ENCODE measurements around the gene COTL1.

GRCh38 chr16:84589975-84590719 lies 27.7 kb downstream of the COTL1 start:
- TF ChIP-seq, protein P1, sequence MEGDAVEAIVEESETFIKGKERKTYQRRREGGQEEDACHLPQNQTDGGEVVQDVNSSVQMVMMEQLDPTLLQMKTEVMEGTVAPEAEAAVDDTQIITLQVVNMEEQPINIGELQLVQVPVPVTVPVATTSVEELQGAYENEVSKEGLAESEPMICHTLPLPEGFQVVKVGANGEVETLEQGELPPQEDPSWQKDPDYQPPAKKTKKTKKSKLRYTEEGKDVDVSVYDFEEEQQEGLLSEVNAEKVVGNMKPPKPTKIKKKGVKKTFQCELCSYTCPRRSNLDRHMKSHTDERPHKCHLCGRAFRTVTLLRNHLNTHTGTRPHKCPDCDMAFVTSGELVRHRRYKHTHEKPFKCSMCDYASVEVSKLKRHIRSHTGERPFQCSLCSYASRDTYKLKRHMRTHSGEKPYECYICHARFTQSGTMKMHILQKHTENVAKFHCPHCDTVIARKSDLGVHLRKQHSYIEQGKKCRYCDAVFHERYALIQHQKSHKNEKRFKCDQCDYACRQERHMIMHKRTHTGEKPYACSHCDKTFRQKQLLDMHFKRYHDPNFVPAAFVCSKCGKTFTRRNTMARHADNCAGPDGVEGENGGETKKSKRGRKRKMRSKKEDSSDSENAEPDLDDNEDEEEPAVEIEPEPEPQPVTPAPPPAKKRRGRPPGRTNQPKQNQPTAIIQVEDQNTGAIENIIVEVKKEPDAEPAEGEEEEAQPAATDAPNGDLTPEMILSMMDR (IDR thresholded peaks at IDR 0.05), result no peak
- no peak for TF ChIP-seq POLR2A (IDR thresholded peaks at IDR 0.05)

All from heart left ventricle (tissue), 13 donors.